ENCODE data around the gene LRRC59.
"Not testable (repeated sequence)": the region's sequence is repeated elsewhere in the genome, so short reads cannot be mapped to it uniquely, and the experiment has no call there.

The LRRC59 gene

GRCh38 chr17:50422738-50423137, 25.4 kb upstream of the LRRC59 start:
- no peak overlapping the region for H3K4me3 ChIP-seq
- DNase-seq: no peak
- H3K4me1 ChIP-seq: peaks cover 0 to 38% (median 18%) of the 10 kb centered on the region in 4 donors
- H3K36me3 ChIP-seq: no peaks in the 10 kb centered on the region
- H3K27ac ChIP-seq: no peak overlapping the region
- TF ChIP-seq CTCF (IDR thresholded peaks at IDR 0.05): no peak
- intact Hi-C loops (cut with DNase I; ENCODE audit: low total_unique reads): no loop called here
- H3K9me3 ChIP-seq: no peaks in the 10 kb centered on the region
- H3K27me3 ChIP-seq: no peaks in the 10 kb centered on the region

GRCh38 chr17:50421308-50422051, 24.2 kb upstream of the LRRC59 start:
- TF ChIP-seq CTCF (IDR thresholded peaks at IDR 0.05): no peak
- Histone ChIP-seq H3K36me3 (no peaks in the 10 kb centered on the region), H3K27ac (peak overlapping the region; percentile 11 to 21), H3K4me1 (peaks cover 0 to 26% (median 9%) of the 10 kb centered on the region in 4 donors), H3K9me3 (no peaks in the 10 kb centered on the region), H3K27me3 (no peaks in the 10 kb centered on the region), H3K4me3 (peak overlapping the region in 1 of 2 donors; percentile 10)
- intact Hi-C loops (cut with DNase I; ENCODE audit: low total_unique reads): no loop called here
- DNase-seq: no peak

GRCh38 chr17:50420419-50421112, 23.2 kb upstream of the LRRC59 start:
- Histone ChIP-seq H3K4me1 (peaks cover 0 to 17% (median 7%) of the 10 kb centered on the region in 4 donors), H3K27me3 (no peaks in the 10 kb centered on the region), H3K9me3 (no peaks in the 10 kb centered on the region), H3K36me3 (no peaks in the 10 kb centered on the region), H3K4me3 (no peak overlapping the region), H3K27ac (peak overlapping the region in 1 of 2 donors; percentile 21)
- no peak for TF ChIP-seq CTCF (IDR thresholded peaks at IDR 0.05)
- intact Hi-C loops (cut with DNase I; ENCODE audit: low total_unique reads): no loop called here
- DNase-seq: no peak

GRCh38 chr17:50419577-50419976, 22.3 kb upstream of the LRRC59 start:
- H3K27ac ChIP-seq; intact Hi-C loops (cut with DNase I; ENCODE audit: low total_unique reads); H3K4me3 ChIP-seq; DNase-seq; H3K27me3 ChIP-seq; H3K36me3 ChIP-seq; H3K4me1 ChIP-seq; H3K9me3 ChIP-seq: not testable (repeated sequence)

GRCh38 chr17:50414808-50415207, 17.5 kb upstream of the LRRC59 start:
- H3K27ac ChIP-seq: no peak overlapping the region

More at GRCh38 chr17:50414808-50415207, 17.5 kb upstream of the LRRC59 start:
- Histone ChIP-seq H3K36me3 (no peaks in the 10 kb centered on the region), H3K4me3 (no peak overlapping the region), H3K27me3 (no peaks in the 10 kb centered on the region), H3K9me3 (no peaks in the 10 kb centered on the region), H3K4me1 (no peaks in the 10 kb centered on the region)
- no peak for DNase-seq
- intact Hi-C loops (cut with DNase I; ENCODE audit: low total_unique reads): no loop called here
- no peak for TF ChIP-seq CTCF (IDR thresholded peaks at IDR 0.05)

All from tibial artery (tissue), 4 donors.